ENCODE measurements around the gene HPSE2. TPM values are rescaled to one million over a fixed set of nuclear protein-coding genes. Genes with fewer than 3 reads are reported as not detected.

HPSE2 gene
- total and polyA plus RNA-seq, 2 experiments from 2014 or later = 0.10 to 0.24 TPM

GRCh38 chr10:98832196-98832595 is 403.5 kb downstream of the HPSE2 start:
- Mint-ChIP-seq H3K27ac (no peak overlapping the region), H3K36me3 (ENCODE audit: low read depth) (no peaks in the 10 kb centered on the region), H3K4me1 (peaks cover 20% of the 10 kb centered on the region), H3K4me3 (no peak overlapping the region), H3K9me3 (no peaks in the 10 kb centered on the region), H3K27me3 (ENCODE audit: insufficient read depth, low read depth, poor library complexity) (no peaks in the 10 kb centered on the region)
- no peaks in the 10 kb centered on the region for H3K36me3 ChIP-seq (ENCODE audit: insufficient read depth)
- TF ChIP-seq EZH2 (IDR thresholded peaks at IDR 0.05; ENCODE audit: low read depth, unreplicated experiment) (no peak), JUNB (IDR thresholded peaks at IDR 0.05; ENCODE audit: unreplicated experiment) (no peak), EZH2phosphoT487 (IDR thresholded peaks at IDR 0.05; ENCODE audit: unreplicated experiment) (no peak), STAT1 (IDR thresholded peaks at IDR 0.05; ENCODE audit: unreplicated experiment) (no peak), NANOG (IDR thresholded peaks at IDR 0.05; ENCODE audit: borderline replicate concordance) (no peak), ZNF462 (CRISPR knock-in tag; IDR thresholded peaks at IDR 0.05) (no peak), REST (IDR thresholded peaks at IDR 0.05; ENCODE audit: unreplicated experiment) (no peak), CREB1 (CRISPR knock-in tag; IDR thresholded peaks at IDR 0.05; ENCODE audit: low read depth) (no peak), POLR2AphosphoS5 (IDR thresholded peaks at IDR 0.05; ENCODE audit: low read depth) (no peak)
- H3K4me3 ChIP-seq = no peak overlapping the region
- peaks cover 19% of the 10 kb centered on the region for H3K4me1 ChIP-seq (ENCODE audit: insufficient read depth)
- no peaks in the 10 kb centered on the region for H3K79me2 ChIP-seq (replicated peaks; ENCODE audit: insufficient read depth)
- H2AFZ ChIP-seq = no peak overlapping the region
- H4K20me1 ChIP-seq (replicated peaks; ENCODE audit: insufficient read depth) = no peaks in the 10 kb centered on the region
- H3K4me2 ChIP-seq = no peak overlapping the region
- ATAC-seq = no peak
- H3K9me2 ChIP-seq (ENCODE audit: insufficient read depth) = no peaks in the 10 kb centered on the region
- no peak for DNase-seq (ENCODE audit: low spot score)
- H3K27me3 ChIP-seq (ENCODE audit: insufficient read depth) = no peaks in the 10 kb centered on the region
- no peak overlapping the region for H3K27ac ChIP-seq (ENCODE audit: low read depth)
- no peaks in the 10 kb centered on the region for H3F3A ChIP-seq (replicated peaks; ENCODE audit: low read depth)

Data from GM23338 (cell line).